ENCODE data around the gene SLC16A2.

SLC16A2 gene

GRCh38 chrX:74421036-74421739 lies at the start of gene SLC16A2:
Gene SLC16A2 (plus strand): TSS chrX:74421493. CDS start chrX:74421638, 145 bp downstream.
- peak; percentile 78 for DNase-seq (ENCODE audit: low spot score)

DNA sequence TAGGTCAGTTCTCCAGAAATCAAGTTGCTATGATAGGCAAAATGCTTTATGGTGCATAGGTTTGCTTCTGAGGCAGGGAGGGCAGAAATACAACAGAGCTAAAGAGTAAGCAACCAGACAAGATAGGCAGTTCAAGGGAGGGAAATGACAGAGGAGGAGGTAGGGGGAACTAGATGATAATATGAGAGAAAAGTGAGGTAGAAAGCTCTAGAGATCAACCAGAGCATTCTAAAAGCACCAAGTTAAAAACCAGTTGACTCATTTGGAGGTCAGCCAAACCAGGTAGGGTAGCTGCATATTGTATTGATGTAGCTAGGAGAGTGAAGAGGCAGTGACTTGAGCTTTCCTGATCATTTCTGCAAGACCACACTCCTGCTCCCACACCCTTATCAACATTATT lies 49.0 kb upstream of the SLC16A2 start:
- DNase-seq (ENCODE audit: low spot score), result no peak

- no peak for DNase-seq (ENCODE audit: low spot score)
Measured at GRCh38 chrX:74377282-74377681, 44.0 kb upstream of the SLC16A2 start.

- DNase-seq (ENCODE audit: low spot score), result peak; percentile 56
Measured at GRCh38 chrX:74382613-74383012, 38.7 kb upstream of the SLC16A2 start.

DNA sequence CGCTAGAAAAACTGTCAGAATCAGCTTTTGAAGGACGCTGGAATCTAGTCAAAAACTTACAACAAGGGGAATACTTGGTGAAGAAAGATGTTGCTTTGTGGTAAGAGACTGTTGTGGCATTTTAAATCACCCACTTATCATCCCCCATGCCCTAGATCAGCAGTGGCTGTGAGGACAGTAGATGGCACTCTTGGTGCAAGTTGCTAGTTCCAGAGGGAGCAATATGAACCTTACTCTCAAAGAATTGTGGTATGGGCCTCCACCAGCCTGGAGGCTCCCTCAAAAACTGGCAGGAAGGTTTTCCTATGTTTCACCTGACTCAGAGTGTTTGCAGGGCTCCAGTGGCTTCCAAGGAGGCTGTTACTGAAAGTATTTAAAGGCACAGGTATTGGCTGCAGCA lies 37.7 kb upstream of the SLC16A2 start:
- DNase-seq (ENCODE audit: low spot score), result peak; percentile 60

DNA sequence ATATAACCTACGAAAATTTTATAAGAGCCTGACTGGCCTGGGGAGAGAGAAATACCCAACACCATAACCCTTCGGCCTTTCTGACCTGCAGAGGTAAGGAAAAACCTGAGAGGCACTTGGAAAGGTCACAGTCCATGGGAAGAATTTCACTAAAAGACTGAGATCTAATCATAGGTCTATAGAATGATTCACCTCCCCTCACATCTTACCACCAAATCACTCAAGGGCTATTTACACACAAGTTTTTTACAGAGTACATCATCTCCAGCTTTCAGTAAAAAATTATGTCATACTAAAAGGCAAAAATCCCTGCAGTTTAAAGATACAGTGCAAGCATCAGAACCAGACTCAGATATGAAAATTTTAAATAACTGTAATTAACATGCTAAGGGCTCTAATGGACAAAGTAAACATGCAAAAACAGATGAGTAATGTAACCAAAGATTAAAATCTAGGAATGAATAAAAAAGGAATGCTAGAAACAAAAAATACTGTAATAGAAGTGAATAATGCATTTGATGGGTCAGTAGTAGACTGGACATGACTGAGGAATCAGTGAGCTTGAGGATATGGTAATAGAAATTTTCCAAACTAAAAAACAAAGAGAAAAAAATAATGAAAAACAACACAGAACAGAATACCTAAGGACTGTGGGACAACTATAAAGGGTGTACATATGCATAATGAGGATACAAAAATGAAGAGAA lies 32.1 kb upstream of the SLC16A2 start:
- DNase-seq (ENCODE audit: low spot score), result no peak

DNA sequence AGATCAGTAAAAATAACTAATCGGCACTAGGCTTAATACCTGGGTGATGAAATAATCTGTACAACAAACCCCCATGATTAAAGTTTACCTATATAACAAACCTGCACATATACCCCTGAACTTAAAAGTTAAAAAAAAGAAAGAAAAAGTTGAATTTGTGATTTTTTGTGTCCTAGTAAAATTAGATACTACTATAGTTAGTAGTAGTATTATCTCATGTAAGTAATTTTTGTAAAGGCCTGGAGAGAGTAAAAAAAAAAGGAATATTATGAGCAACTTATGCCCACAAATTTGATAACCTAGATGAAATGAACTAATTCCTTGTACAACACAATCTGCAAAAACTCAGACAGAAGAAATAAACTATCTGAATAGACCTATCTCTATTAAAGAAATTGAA lies 25.7 kb upstream of the SLC16A2 start:
- DNase-seq (ENCODE audit: low spot score), result no peak

DNA sequence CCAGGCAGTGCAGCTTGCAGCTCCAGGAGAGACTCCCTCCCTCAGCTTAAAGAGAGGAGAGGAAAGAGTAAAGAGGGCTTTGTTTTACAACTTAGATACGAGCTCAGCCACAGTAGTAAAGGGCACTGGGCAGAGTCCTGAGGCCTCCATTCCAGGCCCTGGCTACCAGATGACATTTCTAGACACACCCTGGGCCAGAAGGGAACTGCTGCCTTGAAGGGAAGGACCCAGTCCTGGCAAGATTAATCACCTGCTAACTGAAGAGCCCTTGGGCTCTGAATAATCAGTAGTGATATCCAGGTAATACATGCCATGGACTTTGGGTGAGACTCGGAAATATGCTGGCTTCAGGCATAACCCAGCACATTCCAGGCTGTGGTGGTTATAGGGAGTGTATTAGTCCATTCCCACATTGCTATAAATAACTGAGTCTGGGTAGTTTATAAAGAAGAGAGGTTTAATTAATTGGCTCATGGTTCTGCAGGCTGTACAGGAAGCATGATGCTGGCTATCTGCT lies 15.3 kb upstream of the SLC16A2 start:
- no peak for DNase-seq (ENCODE audit: low spot score)

GRCh38 chrX:74408304-74408703 lies 13.0 kb upstream of the SLC16A2 start:
- no peak for DNase-seq (ENCODE audit: low spot score)

GRCh38 chrX:74419864-74420195 lies 1.5 kb upstream of the SLC16A2 start:
- no peak for DNase-seq (ENCODE audit: low spot score)

DNA sequence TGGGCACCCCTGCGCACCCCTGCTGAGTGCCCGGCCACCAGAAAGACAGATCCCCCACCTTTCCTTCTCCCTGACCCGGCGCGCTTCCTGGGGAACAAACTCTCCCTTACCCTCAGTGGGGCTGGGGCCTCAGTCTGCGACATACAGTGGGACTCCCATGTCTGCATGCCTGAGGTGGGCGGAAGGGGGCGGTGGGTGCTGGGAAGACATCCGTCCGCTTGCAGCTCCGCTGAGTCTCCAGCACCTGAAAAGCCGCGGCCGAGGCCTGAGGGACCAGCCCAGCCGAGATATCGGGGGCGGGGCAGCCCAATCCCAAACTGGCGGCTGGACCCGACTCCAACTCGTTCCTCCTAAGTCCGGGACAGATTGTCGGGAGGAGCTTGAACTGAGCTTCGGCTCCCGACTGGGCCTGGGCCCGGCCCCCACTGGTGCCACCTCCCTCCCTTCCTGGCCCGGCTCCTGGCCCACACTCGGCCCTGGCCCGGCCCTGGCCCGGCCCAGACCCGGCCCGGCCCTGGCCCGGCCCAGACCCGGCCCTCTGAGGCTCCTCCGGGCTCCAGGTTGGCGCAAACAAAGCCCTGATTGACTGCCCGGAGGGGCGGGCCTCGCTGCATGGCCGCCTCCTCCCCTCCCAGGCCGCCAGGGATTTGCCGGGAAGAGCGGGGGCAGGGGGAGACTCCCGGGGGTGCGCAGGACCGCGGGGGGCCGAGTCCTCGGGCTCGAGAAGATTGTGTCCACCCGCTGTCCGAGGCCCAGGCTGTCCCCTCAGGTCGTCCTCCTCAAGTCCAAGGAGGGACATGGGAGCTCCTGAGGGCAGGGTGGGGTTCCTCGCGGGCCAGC lies 877 bp upstream of the SLC16A2 start:
- peak; percentile 37 for DNase-seq (ENCODE audit: low spot score)

- DNase-seq (ENCODE audit: low spot score), result no peak
Measured at GRCh38 chrX:74421740-74422352, 553 bp downstream of the SLC16A2 start.

DNA sequence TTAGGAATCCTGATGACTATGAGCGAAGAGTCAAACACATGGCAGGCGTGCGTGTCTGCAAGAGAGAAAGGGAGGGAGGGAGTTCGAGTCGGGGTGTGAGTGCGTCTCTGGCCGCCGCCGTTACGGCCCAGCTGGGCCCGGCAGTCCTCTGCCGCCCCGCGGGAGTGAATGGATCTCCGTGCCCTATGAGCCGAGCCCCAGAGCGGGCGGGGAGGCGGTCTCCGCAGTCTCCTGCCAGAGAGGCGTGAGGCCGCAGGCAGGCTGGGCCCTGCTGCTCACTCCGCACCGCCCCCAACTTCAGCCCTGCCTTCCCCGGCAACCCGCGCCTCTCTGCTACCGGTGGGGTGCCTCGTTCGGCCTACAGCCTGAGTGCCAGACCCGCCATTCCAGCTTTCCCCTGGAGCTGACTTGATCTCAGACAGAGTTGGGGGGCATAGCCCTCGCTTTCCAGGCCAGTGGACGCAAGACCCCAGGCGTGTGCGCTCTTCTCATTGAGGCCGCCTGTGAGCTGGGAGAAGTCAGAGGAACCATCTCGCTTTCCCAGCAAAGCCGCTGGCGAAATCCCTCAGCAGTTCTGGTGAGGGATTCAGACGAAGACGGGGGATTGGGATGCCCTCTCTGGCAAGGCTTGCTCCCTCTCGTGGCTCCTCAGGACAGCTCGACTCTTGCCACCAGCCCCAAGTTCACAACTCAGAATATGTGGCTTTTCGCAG lies 1.4 kb downstream of the SLC16A2 start:
- DNase-seq (ENCODE audit: low spot score), result peak; percentile 35

GRCh38 chrX:74423289-74423998 lies 2.2 kb downstream of the SLC16A2 start:
- DNase-seq (ENCODE audit: low spot score), result no peak

- no peak for DNase-seq (ENCODE audit: low spot score)
Measured at GRCh38 chrX:74426071-74426470, 4.8 kb downstream of the SLC16A2 start.

DNA sequence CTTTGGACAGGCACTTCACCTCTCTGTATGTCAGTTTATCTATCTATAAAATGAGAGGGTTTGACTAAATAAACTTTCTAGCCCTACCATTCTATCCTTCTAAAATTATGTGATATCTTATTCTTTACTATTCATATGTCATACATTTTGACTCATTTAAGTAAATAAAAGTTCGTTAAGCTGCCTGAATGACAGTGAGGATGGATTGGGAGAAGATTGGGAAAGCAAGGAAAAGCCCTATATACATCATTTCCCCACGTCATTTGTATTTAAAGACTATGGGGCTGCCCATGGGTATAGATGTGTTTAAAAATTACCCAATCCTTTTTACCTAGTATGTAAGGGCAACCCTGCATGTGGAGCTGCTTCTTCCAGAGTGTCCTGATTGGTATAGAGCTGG lies 5.3 kb downstream of the SLC16A2 start:
- no peak for DNase-seq (ENCODE audit: low spot score)

GRCh38 chrX:74431797-74432196 lies 10.5 kb downstream of the SLC16A2 start:
- DNase-seq (ENCODE audit: low spot score), result no peak

DNA sequence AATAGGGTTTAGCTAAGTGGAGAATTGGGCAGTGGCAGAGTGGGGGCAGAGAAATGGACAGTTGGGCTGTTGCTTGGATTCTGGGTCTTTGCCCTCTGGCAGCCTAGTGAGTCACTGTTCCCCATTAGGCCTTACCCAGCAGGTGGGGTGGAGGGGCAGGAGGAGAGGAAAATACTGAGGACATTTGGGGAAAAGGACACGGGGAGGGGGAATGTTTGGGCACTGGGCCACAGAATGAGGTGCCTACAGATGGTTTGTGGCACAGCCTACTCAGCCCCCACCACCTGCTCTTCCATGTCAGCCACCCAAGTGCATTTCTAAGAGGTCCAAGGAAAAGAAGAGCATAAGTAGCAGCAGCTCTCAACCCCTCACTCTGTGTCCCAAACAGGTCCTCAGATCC lies 13.0 kb downstream of the SLC16A2 start:
- DNase-seq (ENCODE audit: low spot score), result no peak

- DNase-seq (ENCODE audit: low spot score), result no peak
Measured at GRCh38 chrX:74437530-74437929, 16.2 kb downstream of the SLC16A2 start.

GRCh38 chrX:74438764-74439163 lies 17.5 kb downstream of the SLC16A2 start:
- DNase-seq (ENCODE audit: low spot score), result no peak

DNA sequence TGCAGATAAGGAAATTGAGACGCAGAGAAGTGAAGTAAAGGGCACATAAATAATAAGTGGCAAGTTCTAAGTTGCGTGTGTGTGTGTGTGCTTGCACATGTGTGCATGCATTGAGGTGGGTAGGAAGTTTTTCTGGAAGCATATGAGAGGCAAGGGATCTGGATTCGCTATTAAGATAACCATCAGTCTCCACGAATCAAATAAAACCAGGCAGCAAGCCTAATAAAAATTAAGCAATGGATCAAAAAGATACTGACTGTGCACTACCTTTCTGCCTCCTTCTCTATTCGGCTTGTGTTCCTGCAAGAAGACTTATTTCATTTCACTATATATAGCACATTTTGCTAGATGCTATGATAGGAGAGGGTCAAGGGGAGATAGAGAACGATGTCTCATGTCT lies 23.8 kb downstream of the SLC16A2 start:
- no peak for DNase-seq (ENCODE audit: low spot score)

Data from pons (tissue), 1 donor.